K562 (cell line): ENCODE data around the gene ZDHHC14.

ENCODE experiments used
- YY1 ChIP-seq, 3 experiments: IDR thresholded peaks; 2 replicates each; pipeline ENCODE4 v1.6.1; 2011; ENCODE audit warnings: low read length in 2 of 3, mild to moderate bottlenecking in 2 of 3, moderate library complexity in 2 of 3, borderline replicate concordance in 1 of 3, control low read depth in 1 of 3, low read depth in 1 of 3; ENCODE audit not compliant: insufficient read depth in 3 of 3, insufficient replicate concordance in 2 of 3, control insufficient read depth in 1 of 3, insufficient read length in 1 of 3; ENCODE audit errors: extremely low read depth in 1 of 3
- TF ChIP-seq, protein P1 (sequence below): sonication (generic); formaldehyde crosslinking; IDR thresholded peaks from 2 replicates; pipeline ENCODE4 v1.8.1; 2023; ENCODE audit warnings: mild to moderate bottlenecking, missing genetic modification reagents

DNA sequence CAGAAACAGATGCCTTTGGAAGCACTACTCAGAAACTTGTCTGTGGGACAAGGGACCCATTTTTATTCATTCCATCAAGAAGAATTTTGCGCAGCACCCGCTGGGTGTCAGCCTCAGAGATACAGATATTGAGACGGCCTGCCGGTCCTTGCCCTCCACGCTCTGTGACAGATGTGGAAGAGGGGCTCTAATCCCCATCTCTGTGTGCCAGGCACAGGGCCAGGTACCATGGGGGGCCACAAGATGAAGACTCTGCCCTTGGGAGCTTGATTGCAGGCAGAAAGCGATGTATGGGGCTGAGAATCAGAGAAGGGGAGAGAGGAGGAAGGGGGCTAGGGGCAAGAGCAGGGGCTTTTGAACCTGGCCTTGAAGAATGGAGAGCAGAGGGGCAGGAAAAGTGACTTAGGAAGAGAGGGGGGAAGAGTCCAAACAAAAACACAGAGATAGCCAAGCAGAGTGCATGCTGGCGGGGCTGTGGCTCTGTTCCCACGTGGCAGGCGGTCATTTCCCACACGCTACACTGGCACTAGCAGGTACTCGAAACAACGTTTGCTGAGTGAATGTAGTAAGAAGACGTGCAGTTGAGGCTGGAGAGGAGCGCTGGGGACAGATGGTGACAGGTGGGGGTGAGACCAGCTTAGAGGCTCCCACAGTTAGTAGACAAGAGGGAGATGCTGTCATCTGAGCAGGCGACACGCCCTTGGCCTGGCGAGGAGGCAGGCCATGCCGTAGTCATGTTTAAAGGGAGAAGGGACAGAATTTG lies 271.8 kb downstream of the ZDHHC14 start:
- TF ChIP-seq, protein P1, sequence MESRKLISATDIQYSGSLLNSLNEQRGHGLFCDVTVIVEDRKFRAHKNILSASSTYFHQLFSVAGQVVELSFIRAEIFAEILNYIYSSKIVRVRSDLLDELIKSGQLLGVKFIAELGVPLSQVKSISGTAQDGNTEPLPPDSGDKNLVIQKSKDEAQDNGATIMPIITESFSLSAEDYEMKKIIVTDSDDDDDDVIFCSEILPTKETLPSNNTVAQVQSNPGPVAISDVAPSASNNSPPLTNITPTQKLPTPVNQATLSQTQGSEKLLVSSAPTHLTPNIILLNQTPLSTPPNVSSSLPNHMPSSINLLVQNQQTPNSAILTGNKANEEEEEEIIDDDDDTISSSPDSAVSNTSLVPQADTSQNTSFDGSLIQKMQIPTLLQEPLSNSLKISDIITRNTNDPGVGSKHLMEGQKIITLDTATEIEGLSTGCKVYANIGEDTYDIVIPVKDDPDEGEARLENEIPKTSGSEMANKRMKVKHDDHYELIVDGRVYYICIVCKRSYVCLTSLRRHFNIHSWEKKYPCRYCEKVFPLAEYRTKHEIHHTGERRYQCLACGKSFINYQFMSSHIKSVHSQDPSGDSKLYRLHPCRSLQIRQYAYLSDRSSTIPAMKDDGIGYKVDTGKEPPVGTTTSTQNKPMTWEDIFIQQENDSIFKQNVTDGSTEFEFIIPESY (CRISPR knock-in tag), result no peak
- TF ChIP-seq YY1 (IDR thresholded peaks at IDR 0.05; ENCODE audit: borderline replicate concordance in 1 of 3, control insufficient read depth in 1 of 3, extremely low read depth in 1 of 3, insufficient read depth in 3 of 3, insufficient read length in 1 of 3, insufficient replicate concordance in 2 of 3, low read depth in 1 of 3, low read length in 2 of 3), result no peak
